A549 (cell line): ENCODE results near the gene PPP4R3B. TPM values are rescaled to one million over a fixed set of nuclear protein-coding genes. Genes with fewer than 3 reads are reported as not detected.

Experiments
- ATAC-seq, 2 experiments: fragments of 200-7000 bp in 1 of 2; fragments of >200 bp in 1 of 2; cut with Nextera tagmentation in 1 of 2; cut with Tn5 transposase in 1 of 2; 3 replicates each; pipeline versions ENCODE4 v1.8.0 to v1.9.1; 2018 to 2020; ENCODE audit warnings: mild to moderate bottlenecking in 1 of 2, moderate library complexity in 1 of 2
- CTCF ChIA-PET: fragments of 300-600 bp; sonication (Branson Sonifier 250); formaldehyde crosslinking; extraction: SDS; loops from one replicate; lab custom pipeline; 2021; ENCODE audit warnings: antibody characterized with exemption, inconsistent platforms; lab: Yijun Ruan, JAX
- POLR2A ChIA-PET: fragments of 350-600 bp; formaldehyde crosslinking; extraction: SDS; loops from one replicate; lab custom pipeline; 2021; ENCODE audit warnings: antibody characterized with exemption, inconsistent platforms; lab: Yijun Ruan, JAX
- DNase-seq, 2 experiments: peaks; one replicate each; pipeline versions ENCODE4 v3.0.0 to v3.0.0-alpha.2; 2011 to 2016; ENCODE audit warnings: low read depth in 1 of 2, low spot score in 1 of 2
- FAIRE-seq: peaks from 2 replicates; lab custom pipeline; 2011; peaks lifted over from hg19 to GRCh38; lab: Jason Lieb, UNC
- H3K27ac ChIP-seq, 2 experiments: fragments of >200 bp; sonication (Bioruptor Twin); formaldehyde crosslinking; 3 replicates each; pipeline ENCODE4 v1.5.1; 2016 to 2017
- H3K4me1 ChIP-seq: fragments of >200 bp; sonication (Bioruptor Twin); formaldehyde crosslinking; 3 replicates; pipeline ENCODE4 v1.6.1; 2016
- H3K4me2 ChIP-seq: fragments of >200 bp; sonication (Bioruptor Twin); formaldehyde crosslinking; 3 replicates; pipeline ENCODE4 v1.6.1; 2016
- H3K4me3 ChIP-seq: fragments of >200 bp; sonication (Bioruptor Twin); formaldehyde crosslinking; 3 replicates; pipeline ENCODE4 v1.5.1; 2016
- H3K9me3 ChIP-seq: fragments of >200 bp; sonication (Bioruptor Twin); formaldehyde crosslinking; 3 replicates; pipeline ENCODE4 v1.6.1; 2016
- BHLHE40 ChIP-seq: IDR thresholded peaks from 2 replicates; pipeline ENCODE4 v1.6.1; 2012; ENCODE audit warnings: low read depth, low read length, inconsistent platforms
- CBX2 ChIP-seq: fragments of 200-600 bp; sonication (generic); IDR thresholded peaks from 2 replicates; pipeline ENCODE4 v1.6.1; 2016; ENCODE audit warnings: low read depth, mild to moderate bottlenecking, borderline replicate concordance
- CBX8 ChIP-seq: fragments of 200-600 bp; sonication (generic); IDR thresholded peaks from 2 replicates; pipeline ENCODE4 v1.6.1; 2016
- CEBPB ChIP-seq, 2 experiments: fragments of >200 bp in 1 of 2; sonication (Bioruptor Twin) in 1 of 2; formaldehyde crosslinking in 1 of 2; IDR thresholded peaks; 2 replicates each; pipeline ENCODE4 v1.6.1; 2012 to 2016
- CHD2 ChIP-seq: fragments of 150-350 bp; IDR thresholded peaks from 2 replicates; pipeline ENCODE4 v1.6.1; 2014; ENCODE audit warnings: low read length; ENCODE audit not compliant: partially characterized antibody
- EHF ChIP-seq: fragments of 250-450 bp; sonication (Bioruptor Pico); IDR thresholded peaks from 2 replicates; pipeline ENCODE4 v1.5.0; 2020; ENCODE audit warnings: mild to moderate bottlenecking
- EHMT2 ChIP-seq: fragments of 200-600 bp; sonication (generic); IDR thresholded peaks from 2 replicates; pipeline ENCODE4 v1.6.1; 2016; ENCODE audit warnings: antibody characterized with exemption, low read depth, mild to moderate bottlenecking, moderate library complexity
- EP300 ChIP-seq, 2 experiments: fragments of >200 bp; sonication (Bioruptor Twin); formaldehyde crosslinking; IDR thresholded peaks; 2 replicates in 1 of 2; 3 replicates in 1 of 2; pipeline ENCODE4 v1.6.1; 2016 to 2017
- HOXB5 ChIP-seq: fragments of 250-450 bp; sonication (Bioruptor Pico); IDR thresholded peaks from 2 replicates; pipeline ENCODE4 v1.5.0; 2020; ENCODE audit warnings: mild to moderate bottlenecking, moderate library complexity
- MYC ChIP-seq: IDR thresholded peaks from 2 replicates; pipeline ENCODE4 v1.6.1; 2012; ENCODE audit warnings: mild to moderate bottlenecking, inconsistent platforms, low read length, improper control_type of control experiment, borderline replicate concordance
- NFE2L2 ChIP-seq: fragments of 150-350 bp; conservative IDR thresholded peaks from 2 replicates; pipeline ENCODE4 v1.6.1; 2014; ENCODE audit warnings: low read length
- NR3C1 ChIP-seq: fragments of >200 bp; sonication (Bioruptor Twin); formaldehyde crosslinking; IDR thresholded peaks from 3 replicates; pipeline ENCODE4 v1.6.1; 2017
- PHF8 ChIP-seq: fragments of 200-600 bp; sonication (generic); IDR thresholded peaks from 2 replicates; pipeline ENCODE4 v1.6.1; 2016; ENCODE audit warnings: low read depth, mild to moderate bottlenecking, antibody characterized with exemption, moderate library complexity, borderline replicate concordance
- POLR2A ChIP-seq: IDR thresholded peaks from 2 replicates; pipeline ENCODE4 v1.6.1; 2012; ENCODE audit warnings: mild to moderate bottlenecking, low read length
- POLR2AphosphoS2 ChIP-seq: conservative IDR thresholded peaks from 2 replicates; pipeline ENCODE4 v1.6.1; 2012; ENCODE audit warnings: low read length, improper control_type of control experiment, inconsistent platforms
- RAD21 ChIP-seq, 2 experiments: fragments of >200 bp in 1 of 2; sonication (Bioruptor Twin) in 1 of 2; formaldehyde crosslinking in 1 of 2; IDR thresholded peaks in 1 of 2; conservative IDR thresholded peaks in 1 of 2; 2 replicates in 1 of 2; 3 replicates in 1 of 2; pipeline ENCODE4 v1.6.1; 2012 to 2018; ENCODE audit warnings: inconsistent platforms in 1 of 2
- RARB ChIP-seq: fragments of 250-450 bp; sonication (Bioruptor Pico); IDR thresholded peaks from 2 replicates; pipeline ENCODE4 v1.8.0; 2021; ENCODE audit warnings: mild to moderate bottlenecking, moderate library complexity
- SMC3 ChIP-seq: fragments of >200 bp; sonication (Bioruptor Twin); formaldehyde crosslinking; IDR thresholded peaks from 3 replicates; pipeline ENCODE4 v1.6.1; 2018; ENCODE audit warnings: inconsistent platforms
- TP53 ChIP-seq: fragments of 250-450 bp; sonication (Bioruptor Pico); IDR thresholded peaks from 2 replicates; pipeline ENCODE4 v1.5.0; 2021; ENCODE audit warnings: mild to moderate bottlenecking, moderate library complexity
- ZFP36 ChIP-seq: fragments of 450-650 bp; IDR thresholded peaks from 2 replicates; pipeline ENCODE4 v1.6.1; 2014; ENCODE audit warnings: borderline replicate concordance; ENCODE audit not compliant: partially characterized antibody
- ZSCAN20 ChIP-seq: fragments of 250-450 bp; sonication (Bioruptor Pico); IDR thresholded peaks from 2 replicates; pipeline ENCODE4 v1.8.0; 2022; ENCODE audit warnings: mild to moderate bottlenecking, moderate library complexity
- WGBS: methylation state at CpG from one replicate; pipeline ENCODE4 v1.1.6; 2017; ENCODE audit errors: missing lambda C conversion rate; 5-methylcytosine and 5-hydroxymethylcytosine counted together
- polyA plus RNA-seq, 4 experiments: library from polyadenylated mRNA; depleted of rRNA in 3 of 4; stranded (reverse); fragments of >200 nt; fragmentation: RNase III in 1 of 4; extraction: RNeasy Plus Mini Kit Qiagen cat#74134 plus additional on column Dnase treatment in 1 of 4; gene quantifications; 2 replicates in 3 of 4; 3 replicates in 1 of 4; pipeline ENCODE4 v1.2.3, GENCODE V29; 2011 to 2017
- TF ChIP-seq, protein P1 (sequence below): IDR thresholded peaks from 2 replicates; pipeline ENCODE4 v1.6.1; 2012; ENCODE audit warnings: low read depth, borderline replicate concordance
- TF ChIP-seq, protein P2 (sequence below): fragments of >200 bp; sonication (Bioruptor Twin); formaldehyde crosslinking; IDR thresholded peaks from 3 replicates; pipeline ENCODE4 v1.6.1; 2016
- TF ChIP-seq, protein P3 (sequence below): IDR thresholded peaks from 2 replicates; pipeline ENCODE4 v1.6.1; 2012
- TF ChIP-seq, protein P4 (sequence below): fragments of >200 bp; sonication (Bioruptor Twin); formaldehyde crosslinking; IDR thresholded peaks from 3 replicates; pipeline ENCODE4 v1.5.1; 2016

Gene PPP4R3B
- polyA plus RNA-seq, 2 of the 4 experiments (the other 2 are of a cell fraction): 34.6 to 70.9 TPM

DNA sequence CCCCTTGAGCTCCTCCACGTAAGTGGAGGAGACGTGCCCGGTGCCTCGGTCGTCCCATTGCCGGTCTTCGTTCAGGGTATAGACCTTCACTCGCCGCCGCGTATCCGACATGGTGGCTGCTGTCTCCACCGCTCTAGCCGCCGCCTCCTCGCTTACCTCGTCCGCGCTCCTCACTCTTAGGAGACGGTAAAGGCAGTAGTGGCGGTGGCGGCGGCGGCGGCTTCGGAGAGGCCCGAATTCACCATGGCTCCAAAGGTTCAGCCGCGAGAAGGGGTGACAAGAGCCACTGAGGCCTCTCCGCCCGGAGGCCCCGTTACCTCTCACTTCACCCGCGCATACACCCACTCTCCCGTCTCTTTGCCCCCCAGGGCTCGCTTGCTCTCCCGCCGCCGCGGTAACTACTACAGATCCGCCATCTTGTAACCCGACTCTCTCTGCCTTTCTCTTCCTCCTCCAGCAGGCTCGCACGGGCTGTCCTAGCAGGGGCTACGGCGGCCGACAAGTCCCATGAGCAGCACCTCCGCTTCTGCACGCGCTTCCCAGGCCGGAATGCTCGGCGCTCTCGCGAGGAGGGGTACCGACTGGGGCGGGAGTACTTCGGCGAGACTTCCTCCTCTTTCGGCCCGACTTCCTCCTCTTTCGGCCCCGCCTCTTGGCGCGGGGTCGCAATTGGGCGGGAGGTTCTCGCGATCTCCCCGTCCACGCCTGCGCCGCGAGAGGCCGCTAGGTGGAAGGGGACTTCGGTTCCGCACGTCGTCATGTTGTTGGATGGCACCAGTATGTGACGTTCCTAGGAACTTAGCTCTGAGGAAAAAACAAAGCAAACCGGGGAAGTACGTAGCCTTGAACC lies at the start of gene PPP4R3B (continued):
- no peak for TF ChIP-seq HOXB5 (CRISPR knock-in tag)
- TF ChIP-seq CBX2: no peak
- TF ChIP-seq EP300 (IDR thresholded peaks at IDR 0.05): no peak
- peak; percentile 79 for TF ChIP-seq POLR2A
- no peak for TF ChIP-seq CBX8
- TF ChIP-seq EHMT2: no peak
- peak; percentile 99 for TF ChIP-seq CHD2
- TF ChIP-seq PHF8: peak; percentile 93

DNA sequence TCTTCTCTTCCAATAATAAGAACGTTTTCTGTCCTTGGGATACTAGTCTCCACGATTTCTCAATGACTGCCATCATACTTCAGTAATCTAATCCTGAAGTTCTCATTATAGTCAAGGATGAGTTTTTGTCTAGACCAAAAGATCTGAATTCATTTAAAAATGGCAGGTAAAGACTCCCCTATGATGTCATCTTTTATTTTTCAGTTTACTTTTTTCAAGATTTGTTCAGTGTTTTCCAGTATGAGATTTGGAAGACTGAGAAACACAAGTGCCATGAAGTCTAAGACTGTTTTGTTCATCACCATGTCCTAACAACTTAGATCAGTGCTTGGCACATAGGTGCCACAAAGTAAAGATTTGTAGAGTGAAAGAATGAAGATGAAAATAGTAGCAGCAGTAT lies 35.8 kb upstream of the PPP4R3B start:
- TF ChIP-seq RARB (no peak), TP53 (CRISPR knock-in tag) (no peak), CEBPB (IDR thresholded peaks at IDR 0.05) (no peak), POLR2AphosphoS2 (no peak), BHLHE40 (no peak), NR3C1 (no peak), POLR2A (no peak), ZSCAN20 (CRISPR knock-in tag) (no peak), RAD21 (conservative IDR thresholded peaks at IDR 0.05 in 1 of 2, IDR thresholded peaks at IDR 0.05 in 1 of 2) (no peak), SMC3 (no peak), PHF8 (no peak)
- TF ChIP-seq, protein P1, sequence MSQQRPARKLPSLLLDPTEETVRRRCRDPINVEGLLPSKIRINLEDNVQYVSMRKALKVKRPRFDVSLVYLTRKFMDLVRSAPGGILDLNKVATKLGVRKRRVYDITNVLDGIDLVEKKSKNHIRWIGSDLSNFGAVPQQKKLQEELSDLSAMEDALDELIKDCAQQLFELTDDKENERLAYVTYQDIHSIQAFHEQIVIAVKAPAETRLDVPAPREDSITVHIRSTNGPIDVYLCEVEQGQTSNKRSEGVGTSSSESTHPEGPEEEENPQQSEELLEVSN: no peak
- TF ChIP-seq, protein P2, sequence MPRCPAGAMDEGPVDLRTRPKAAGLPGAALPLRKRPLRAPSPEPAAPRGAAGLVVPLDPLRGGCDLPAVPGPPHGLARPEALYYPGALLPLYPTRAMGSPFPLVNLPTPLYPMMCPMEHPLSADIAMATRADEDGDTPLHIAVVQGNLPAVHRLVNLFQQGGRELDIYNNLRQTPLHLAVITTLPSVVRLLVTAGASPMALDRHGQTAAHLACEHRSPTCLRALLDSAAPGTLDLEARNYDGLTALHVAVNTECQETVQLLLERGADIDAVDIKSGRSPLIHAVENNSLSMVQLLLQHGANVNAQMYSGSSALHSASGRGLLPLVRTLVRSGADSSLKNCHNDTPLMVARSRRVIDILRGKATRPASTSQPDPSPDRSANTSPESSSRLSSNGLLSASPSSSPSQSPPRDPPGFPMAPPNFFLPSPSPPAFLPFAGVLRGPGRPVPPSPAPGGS: no peak
- TF ChIP-seq, protein P3, sequence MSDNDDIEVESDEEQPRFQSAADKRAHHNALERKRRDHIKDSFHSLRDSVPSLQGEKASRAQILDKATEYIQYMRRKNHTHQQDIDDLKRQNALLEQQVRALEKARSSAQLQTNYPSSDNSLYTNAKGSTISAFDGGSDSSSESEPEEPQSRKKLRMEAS: no peak
- ATAC-seq (no peak), FAIRE-seq (no peak), DNase-seq (no peak)
- no peaks in the 10 kb centered on the region for H3K4me1 ChIP-seq
- no peak overlapping the region for H3K4me2 ChIP-seq
- ChIA-PET POLR2A (no interaction called here), CTCF (no interaction called here)
- no peak overlapping the region for H3K4me3 ChIP-seq
- H3K27ac ChIP-seq: no peak overlapping the region
- no peaks in the 10 kb centered on the region for H3K9me3 ChIP-seq
- 91% methylated on average over 2 of the region's 2 CpGs for WGBS

DNA sequence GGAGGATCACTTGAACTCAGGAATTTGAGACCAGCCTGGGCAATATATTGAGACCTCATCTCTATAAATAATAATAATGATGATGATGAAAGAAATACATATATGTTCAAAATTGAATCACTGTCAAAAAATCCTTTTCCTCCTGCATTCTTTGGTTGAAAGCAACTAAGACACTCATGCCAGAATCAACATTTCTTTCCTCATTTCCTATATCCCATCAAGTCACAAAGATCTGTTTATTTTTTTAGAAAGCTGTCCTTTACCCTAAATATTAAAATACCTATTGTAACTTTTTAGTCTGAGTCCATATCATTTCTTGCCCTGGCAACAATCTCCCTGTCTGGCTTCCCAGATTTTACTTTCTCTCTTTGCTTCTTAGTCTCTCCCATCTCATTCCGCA lies 31.8 kb upstream of the PPP4R3B start:
- 96% methylated on average over 1 of the region's 1 CpG for WGBS
- Histone ChIP-seq H3K27ac (no peak overlapping the region), H3K4me2 (no peak overlapping the region), H3K4me1 (peaks cover 8% of the 10 kb centered on the region; the same call in 1 of the 3 replicates)
- ChIA-PET POLR2A (no interaction called here), CTCF (interaction anchor here (1.3 kb wide), 1 partner anchor 14 kb away, joined by 4 read pairs; no protein-coding TSS in a partner anchor)
- FAIRE-seq: no peak
- TF ChIP-seq MYC (no peak), PHF8 (no peak), ZFP36 (no peak), EHF (CRISPR knock-in tag) (no peak), NFE2L2 (no peak)
- TF ChIP-seq, protein P4, sequence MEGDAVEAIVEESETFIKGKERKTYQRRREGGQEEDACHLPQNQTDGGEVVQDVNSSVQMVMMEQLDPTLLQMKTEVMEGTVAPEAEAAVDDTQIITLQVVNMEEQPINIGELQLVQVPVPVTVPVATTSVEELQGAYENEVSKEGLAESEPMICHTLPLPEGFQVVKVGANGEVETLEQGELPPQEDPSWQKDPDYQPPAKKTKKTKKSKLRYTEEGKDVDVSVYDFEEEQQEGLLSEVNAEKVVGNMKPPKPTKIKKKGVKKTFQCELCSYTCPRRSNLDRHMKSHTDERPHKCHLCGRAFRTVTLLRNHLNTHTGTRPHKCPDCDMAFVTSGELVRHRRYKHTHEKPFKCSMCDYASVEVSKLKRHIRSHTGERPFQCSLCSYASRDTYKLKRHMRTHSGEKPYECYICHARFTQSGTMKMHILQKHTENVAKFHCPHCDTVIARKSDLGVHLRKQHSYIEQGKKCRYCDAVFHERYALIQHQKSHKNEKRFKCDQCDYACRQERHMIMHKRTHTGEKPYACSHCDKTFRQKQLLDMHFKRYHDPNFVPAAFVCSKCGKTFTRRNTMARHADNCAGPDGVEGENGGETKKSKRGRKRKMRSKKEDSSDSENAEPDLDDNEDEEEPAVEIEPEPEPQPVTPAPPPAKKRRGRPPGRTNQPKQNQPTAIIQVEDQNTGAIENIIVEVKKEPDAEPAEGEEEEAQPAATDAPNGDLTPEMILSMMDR: no peak
- TF ChIP-seq, all 56 proteins: peak for 0
- ATAC-seq (no peak), DNase-seq (no peak)
- Histone ChIP-seq H3K4me3 (no peak overlapping the region), H3K9me3 (no peaks in the 10 kb centered on the region)
